Vagina (tissue), 2 donors: ENCODE results near the gene PTPRG.

Source experiments
- POLR2A ChIP-seq, 2 donors: fragments of 450-650 bp; IDR thresholded peaks; one replicate each; pipeline ENCODE4 v1.6.1; 2017; ENCODE audit warnings: antibody characterized with exemption in 2 of 2, mild to moderate bottlenecking in 2 of 2, moderate library complexity in 2 of 2
- POLR2AphosphoS5 ChIP-seq, 2 donors: sonication (generic); formaldehyde crosslinking; IDR thresholded peaks; one replicate each; pipeline ENCODE4 v1.9.0; 2017; ENCODE audit warnings: antibody characterized with exemption in 2 of 2, mild to moderate bottlenecking in 2 of 2, low read depth in 1 of 2; ENCODE audit not compliant: insufficient read depth in 1 of 2
- TF ChIP-seq, protein P1 (sequence below), 3 experiments: fragments of 450-650 bp in 2 of 3; fragments of 200-600 bp in 1 of 3; sonication (generic) in 1 of 3; IDR thresholded peaks; one replicate each; pipeline ENCODE4 v1.5.1; 2017 to 2019; ENCODE audit warnings: antibody characterized with exemption in 3 of 3, mild to moderate bottlenecking in 2 of 3, moderate library complexity in 2 of 3

DNA sequence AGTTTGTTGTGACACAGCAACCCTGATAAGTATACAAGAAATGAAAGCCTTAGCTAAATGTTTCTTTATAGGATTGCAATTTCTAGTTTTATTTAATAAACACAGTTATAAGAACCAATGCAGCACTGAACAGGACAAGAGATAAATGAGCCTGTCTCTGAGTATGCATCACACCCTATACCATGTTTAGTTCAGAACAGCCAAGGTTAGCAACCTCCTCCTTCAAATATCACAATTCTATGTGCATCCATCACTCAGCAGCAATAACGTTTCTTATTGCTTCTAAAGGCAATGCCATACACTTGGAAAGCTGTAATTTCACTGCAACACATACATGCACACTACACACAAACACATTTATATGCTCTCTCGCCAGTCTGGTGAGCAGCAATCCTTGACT, 280.6 kb downstream of the PTPRG start:
- TF ChIP-seq, protein P1, sequence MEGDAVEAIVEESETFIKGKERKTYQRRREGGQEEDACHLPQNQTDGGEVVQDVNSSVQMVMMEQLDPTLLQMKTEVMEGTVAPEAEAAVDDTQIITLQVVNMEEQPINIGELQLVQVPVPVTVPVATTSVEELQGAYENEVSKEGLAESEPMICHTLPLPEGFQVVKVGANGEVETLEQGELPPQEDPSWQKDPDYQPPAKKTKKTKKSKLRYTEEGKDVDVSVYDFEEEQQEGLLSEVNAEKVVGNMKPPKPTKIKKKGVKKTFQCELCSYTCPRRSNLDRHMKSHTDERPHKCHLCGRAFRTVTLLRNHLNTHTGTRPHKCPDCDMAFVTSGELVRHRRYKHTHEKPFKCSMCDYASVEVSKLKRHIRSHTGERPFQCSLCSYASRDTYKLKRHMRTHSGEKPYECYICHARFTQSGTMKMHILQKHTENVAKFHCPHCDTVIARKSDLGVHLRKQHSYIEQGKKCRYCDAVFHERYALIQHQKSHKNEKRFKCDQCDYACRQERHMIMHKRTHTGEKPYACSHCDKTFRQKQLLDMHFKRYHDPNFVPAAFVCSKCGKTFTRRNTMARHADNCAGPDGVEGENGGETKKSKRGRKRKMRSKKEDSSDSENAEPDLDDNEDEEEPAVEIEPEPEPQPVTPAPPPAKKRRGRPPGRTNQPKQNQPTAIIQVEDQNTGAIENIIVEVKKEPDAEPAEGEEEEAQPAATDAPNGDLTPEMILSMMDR (IDR thresholded peaks at IDR 0.05), result no peak
- TF ChIP-seq POLR2AphosphoS5 (IDR thresholded peaks at IDR 0.05; ENCODE audit: insufficient read depth in 1 of 2, low read depth in 1 of 2) (no peak), POLR2A (IDR thresholded peaks at IDR 0.05) (no peak)
